HG02610 (cell line): ENCODE measurements around the gene RPS6KB2.
A peak's percentile ranks its signal among the peaks of the same experiment; 100 is the strongest.
"Not testable (repeated sequence)": the region's sequence is repeated elsewhere in the genome, so short reads cannot be mapped to it uniquely, and the experiment has no call there.

ENCODE experiments used
- ATAC-seq: cut with Tn5 transposase; IDR thresholded peaks from one replicate; pipeline ENCODE4 v1.9.1; 2021; ENCODE audit warnings: mild to moderate bottlenecking, moderate library complexity; ENCODE audit not compliant: unreplicated experiment

The RPS6KB2 gene

GRCh38 chr11:67397536-67397935, 30.8 kb upstream of the RPS6KB2 start:
- no peak for ATAC-seq

GRCh38 chr11:67397986-67398660, 30.2 kb upstream of the RPS6KB2 start:
- no peak for ATAC-seq

- no peak for ATAC-seq
These were observed 29.4 kb upstream of the RPS6KB2 start for GRCh38 chr11:67398661-67399563.

- ATAC-seq, result no peak
These were observed 27.9 kb upstream of the RPS6KB2 start for GRCh38 chr11:67400251-67400941.

- peak; percentile 8 for ATAC-seq
These were observed 27.3 kb upstream of the RPS6KB2 start for GRCh38 chr11:67400942-67401494.

- peak; percentile 65 for ATAC-seq
These were observed 26.7 kb upstream of the RPS6KB2 start, which contains the start of gene PPP1CA for GRCh38 chr11:67401495-67402191. Gene PPP1CA, minus strand, starts transcription at chr11:67401858. Its CDS starts 76 bp downstream, at chr11:67401782.

- not testable (repeated sequence) for ATAC-seq
These were observed 26.0 kb upstream of the RPS6KB2 start for GRCh38 chr11:67402192-67402839.

- ATAC-seq, result not testable (repeated sequence)
These were observed 25.2 kb upstream of the RPS6KB2 start for GRCh38 chr11:67403085-67403484.

GRCh38 chr11:67404515-67405195, 23.6 kb upstream of the RPS6KB2 start:
- ATAC-seq, result no peak

GRCh38 chr11:67405196-67405567, 23.1 kb upstream of the RPS6KB2 start:
- no peak for ATAC-seq

- no peak for ATAC-seq
These were observed 22.5 kb upstream of the RPS6KB2 start for GRCh38 chr11:67405688-67406339.

GRCh38 chr11:67406420-67406968, 21.8 kb upstream of the RPS6KB2 start:
- ATAC-seq, result no peak

- no peak for ATAC-seq
These were observed 21.2 kb upstream of the RPS6KB2 start for GRCh38 chr11:67406969-67407687.

- no peak for ATAC-seq
These were observed 20.6 kb upstream of the RPS6KB2 start for GRCh38 chr11:67407688-67408163.

GRCh38 chr11:67408437-67409200, 19.7 kb upstream of the RPS6KB2 start:
- no peak for ATAC-seq

- ATAC-seq, result no peak
These were observed 19.0 kb upstream of the RPS6KB2 start for GRCh38 chr11:67409261-67409666.

GRCh38 chr11:67409781-67410368, 18.4 kb upstream of the RPS6KB2 start:
- no peak for ATAC-seq
